Neural progenitor cell (in vitro differentiated cells): ENCODE measurements around the gene MYBPH. TPM values are rescaled to one million over a fixed set of nuclear protein-coding genes. Genes with fewer than 3 reads are reported as not detected.

ENCODE experiments used
- DNase-seq: peaks from one replicate; pipeline ENCODE4 v3.0.0-alpha.2; 2016; ENCODE audit warnings: low spot score
- H2AFZ ChIP-seq: fragments of 200-600 bp; sonication (generic); replicated peaks from 2 replicates; pipeline ENCODE4 v1.6.1; 2016; ENCODE audit warnings: antibody characterized with exemption
- H3F3A ChIP-seq: fragments of 200-600 bp; sonication (generic); 2 replicates; pipeline ENCODE4 v1.6.1; 2016; ENCODE audit warnings: antibody characterized with exemption, low read depth
- H3K27ac ChIP-seq: fragments of 200-600 bp; sonication (generic); 2 replicates; pipeline ENCODE4 v1.5.1; 2016; ENCODE audit warnings: mild to moderate bottlenecking
- H3K27me3 ChIP-seq: fragments of 200-600 bp; sonication (generic); 2 replicates; pipeline ENCODE4 v1.6.1; 2016; ENCODE audit warnings: mild to moderate bottlenecking, moderate library complexity
- H3K36me3 ChIP-seq: fragments of 200-600 bp; sonication (generic); 2 replicates; pipeline ENCODE4 v1.5.1; 2016
- H3K4me1 ChIP-seq: fragments of 200-600 bp; sonication (generic); 2 replicates; pipeline ENCODE4 v1.6.1; 2016; ENCODE audit warnings: mixed run types
- H3K4me2 ChIP-seq: fragments of 200-600 bp; sonication (generic); 2 replicates; pipeline ENCODE4 v1.6.1; 2016
- H3K4me3 ChIP-seq: fragments of 200-600 bp; sonication (generic); 2 replicates; pipeline ENCODE4 v1.5.1; 2016
- H3K79me2 ChIP-seq: fragments of 200-600 bp; sonication (generic); 2 replicates; pipeline ENCODE4 v1.6.1; 2016; ENCODE audit warnings: low read depth
- H3K9ac ChIP-seq: fragments of 200-600 bp; sonication (generic); 2 replicates; pipeline ENCODE4 v1.6.1; 2016
- H3K9me3 ChIP-seq: fragments of 200-600 bp; sonication (generic); 2 replicates; pipeline ENCODE4 v1.5.1; 2016; ENCODE audit warnings: low read depth
- H4K20me1 ChIP-seq: fragments of 200-600 bp; sonication (generic); 2 replicates; pipeline ENCODE4 v1.6.1; 2016; ENCODE audit warnings: low read depth
- H3K27ac Mint-ChIP-seq: 3 replicates; pipeline ENCODE4 v1.8.0; 2021; ENCODE audit warnings: mixed read lengths
- H3K27me3 Mint-ChIP-seq: 2 replicates; pipeline ENCODE4 v1.8.0; 2022; ENCODE audit warnings: low read depth, mild to moderate bottlenecking, inconsistent platforms, moderate library complexity, mixed read lengths; ENCODE audit not compliant: insufficient read depth
- H3K36me3 Mint-ChIP-seq: 3 replicates; pipeline ENCODE4 v1.8.0; 2021; ENCODE audit warnings: mixed read lengths
- H3K4me1 Mint-ChIP-seq: 3 replicates; pipeline ENCODE4 v1.8.0; 2021; ENCODE audit warnings: mixed read lengths
- H3K4me3 Mint-ChIP-seq: 3 replicates; pipeline ENCODE4 v1.8.0; 2021; ENCODE audit warnings: mild to moderate bottlenecking, moderate library complexity, mixed read lengths
- H3K9me3 Mint-ChIP-seq: 3 replicates; pipeline ENCODE4 v1.8.0; 2020; ENCODE audit warnings: mixed read lengths
- EZH2 ChIP-seq: fragments of 200-600 bp; sonication (generic); IDR thresholded peaks from 2 replicates; pipeline ENCODE4 v1.6.1; 2017; ENCODE audit warnings: antibody characterized with exemption, mild to moderate bottlenecking, moderate library complexity
- EZH2phosphoT487 ChIP-seq: fragments of 200-600 bp; sonication (generic); IDR thresholded peaks from 2 replicates; pipeline ENCODE4 v1.6.1; 2017; ENCODE audit warnings: antibody characterized with exemption
- total RNA-seq: library from RNA; depleted of rRNA; stranded (reverse); fragments of >200 nt; gene quantifications from 2 replicates; pipeline ENCODE4 v1.2.3, GENCODE V29; 2015; ENCODE audit warnings: low replicate concordance
- TF ChIP-seq, protein P1 (sequence below): fragments of 200-600 bp; sonication (generic); IDR thresholded peaks from 2 replicates; pipeline ENCODE4 v1.5.1; 2017; ENCODE audit warnings: antibody characterized with exemption, mild to moderate bottlenecking

MYBPH gene
- total RNA-seq, 1 donor from 2014 or later = not detected

DNA sequence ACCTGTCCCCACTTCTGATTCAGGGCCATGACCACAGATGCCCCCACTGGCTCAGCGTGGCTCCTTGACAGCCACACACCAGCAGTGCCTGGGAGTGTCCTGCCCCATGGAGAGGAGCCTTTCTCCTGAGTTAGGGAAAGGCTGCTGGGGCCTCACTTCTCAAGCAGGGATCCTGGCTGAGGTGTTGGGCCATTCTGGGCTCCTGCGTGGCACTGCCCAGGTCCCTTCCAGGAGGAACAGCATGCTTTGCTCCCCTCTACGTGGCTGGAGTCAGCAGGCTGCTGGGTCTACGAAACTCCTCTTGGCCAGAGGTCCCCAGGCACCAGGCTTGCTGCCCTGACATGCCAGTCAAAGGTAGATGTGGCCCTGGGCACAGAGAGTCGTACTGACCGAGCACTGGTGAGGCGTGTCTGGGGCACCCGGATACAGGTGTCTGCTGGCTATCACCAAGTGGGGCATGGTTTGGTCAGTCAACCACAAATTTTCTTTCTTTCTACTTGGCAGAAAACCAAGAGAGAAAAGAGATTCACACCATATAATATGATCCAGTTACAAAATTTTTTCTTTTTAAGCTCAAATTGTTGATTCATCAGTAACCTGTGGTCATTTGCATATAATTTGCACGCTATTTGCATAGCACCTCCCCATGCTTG, 44.0 kb downstream of the MYBPH start:
- Histone ChIP-seq H3K4me2 (no peak overlapping the region), H2AFZ (no peak overlapping the region), H3K4me3 (no peak overlapping the region), H3K9me3 (no peaks in the 10 kb centered on the region), H3K9ac (no peak overlapping the region), H3F3A (peaks cover 14% of the 10 kb centered on the region), H4K20me1 (peaks cover under 1% of the 10 kb centered on the region), H3K79me2 (no peaks in the 10 kb centered on the region), H3K27me3 (peaks cover 33% of the 10 kb centered on the region), H3K4me1 (peaks cover 19% of the 10 kb centered on the region), H3K36me3 (no peaks in the 10 kb centered on the region), H3K27ac (no peak overlapping the region)
- TF ChIP-seq EZH2phosphoT487 (no peak), EZH2 (no peak)
- TF ChIP-seq, protein P1, sequence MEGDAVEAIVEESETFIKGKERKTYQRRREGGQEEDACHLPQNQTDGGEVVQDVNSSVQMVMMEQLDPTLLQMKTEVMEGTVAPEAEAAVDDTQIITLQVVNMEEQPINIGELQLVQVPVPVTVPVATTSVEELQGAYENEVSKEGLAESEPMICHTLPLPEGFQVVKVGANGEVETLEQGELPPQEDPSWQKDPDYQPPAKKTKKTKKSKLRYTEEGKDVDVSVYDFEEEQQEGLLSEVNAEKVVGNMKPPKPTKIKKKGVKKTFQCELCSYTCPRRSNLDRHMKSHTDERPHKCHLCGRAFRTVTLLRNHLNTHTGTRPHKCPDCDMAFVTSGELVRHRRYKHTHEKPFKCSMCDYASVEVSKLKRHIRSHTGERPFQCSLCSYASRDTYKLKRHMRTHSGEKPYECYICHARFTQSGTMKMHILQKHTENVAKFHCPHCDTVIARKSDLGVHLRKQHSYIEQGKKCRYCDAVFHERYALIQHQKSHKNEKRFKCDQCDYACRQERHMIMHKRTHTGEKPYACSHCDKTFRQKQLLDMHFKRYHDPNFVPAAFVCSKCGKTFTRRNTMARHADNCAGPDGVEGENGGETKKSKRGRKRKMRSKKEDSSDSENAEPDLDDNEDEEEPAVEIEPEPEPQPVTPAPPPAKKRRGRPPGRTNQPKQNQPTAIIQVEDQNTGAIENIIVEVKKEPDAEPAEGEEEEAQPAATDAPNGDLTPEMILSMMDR = no peak
- peaks cover 10% of the 10 kb centered on the region for H3K27me3 Mint-ChIP-seq
- no peak for DNase-seq
- H3K4me1 Mint-ChIP-seq = peaks cover 35% of the 10 kb centered on the region
- H3K9me3 Mint-ChIP-seq = no peaks in the 10 kb centered on the region
- H3K4me3 Mint-ChIP-seq = no peak overlapping the region
- H3K27ac Mint-ChIP-seq = peak overlapping the region; percentile 17
- H3K36me3 Mint-ChIP-seq = peaks cover 2% of the 10 kb centered on the region

DNA sequence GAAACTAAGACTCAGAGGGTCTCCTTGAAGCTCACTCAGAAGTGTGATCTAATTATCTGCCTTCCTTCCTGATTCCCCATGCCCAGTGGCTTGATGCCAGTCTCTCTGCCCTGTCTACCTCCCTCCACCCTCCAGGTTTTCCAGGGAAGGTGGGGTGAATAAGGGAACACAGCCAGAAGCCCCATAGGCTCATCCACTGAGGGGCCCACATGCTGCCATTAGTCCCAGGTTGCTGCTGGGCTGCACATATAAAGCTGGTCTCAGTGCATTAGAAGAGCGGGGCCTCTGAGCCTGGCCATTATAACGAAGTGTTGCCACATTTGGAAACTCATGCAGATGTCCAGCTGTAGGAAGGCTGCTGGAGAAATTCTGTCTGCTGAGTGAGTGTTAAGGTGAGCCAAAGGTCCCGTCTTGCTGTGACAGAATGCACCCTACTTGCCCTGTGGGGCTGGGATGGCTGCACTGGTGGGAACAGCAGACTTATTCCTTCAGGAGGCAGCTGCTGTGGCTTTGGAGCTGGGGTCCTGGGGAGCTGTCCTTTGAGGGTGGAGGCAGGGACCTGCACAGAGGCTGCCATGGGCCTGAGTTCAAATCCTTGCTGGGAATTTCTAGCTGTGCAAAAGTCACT, 45.2 kb downstream of the MYBPH start:
- Histone ChIP-seq H2AFZ (no peak overlapping the region), H3K79me2 (no peaks in the 10 kb centered on the region), H3K9me3 (no peaks in the 10 kb centered on the region), H3K27ac (no peak overlapping the region), H3F3A (peaks cover 16% of the 10 kb centered on the region), H3K4me2 (no peak overlapping the region), H3K9ac (no peak overlapping the region), H3K36me3 (no peaks in the 10 kb centered on the region), H3K4me3 (no peak overlapping the region), H3K27me3 (peaks cover 36% of the 10 kb centered on the region), H4K20me1 (peaks cover 3% of the 10 kb centered on the region), H3K4me1 (peaks cover 26% of the 10 kb centered on the region)
- no peaks in the 10 kb centered on the region for H3K9me3 Mint-ChIP-seq
- peaks cover 2% of the 10 kb centered on the region for H3K36me3 Mint-ChIP-seq
- no peak for TF ChIP-seq EZH2
- TF ChIP-seq, protein P1 = no peak
- H3K27ac Mint-ChIP-seq = no peak overlapping the region
- DNase-seq = no peak
- no peak overlapping the region for H3K4me3 Mint-ChIP-seq
- H3K4me1 Mint-ChIP-seq = peaks cover 46% of the 10 kb centered on the region
- H3K27me3 Mint-ChIP-seq = peaks cover 12% of the 10 kb centered on the region

- Histone ChIP-seq H3K9me3 (no peaks in the 10 kb centered on the region), H3K4me1 (peaks cover 27% of the 10 kb centered on the region), H3F3A (peaks cover 16% of the 10 kb centered on the region), H3K79me2 (no peaks in the 10 kb centered on the region), H2AFZ (no peak overlapping the region), H3K4me3 (no peak overlapping the region), H4K20me1 (peaks cover 3% of the 10 kb centered on the region), H3K4me2 (no peak overlapping the region), H3K36me3 (no peaks in the 10 kb centered on the region), H3K9ac (no peak overlapping the region), H3K27ac (no peak overlapping the region), H3K27me3 (peaks cover 36% of the 10 kb centered on the region)
- Mint-ChIP-seq H3K4me3 (no peak overlapping the region), H3K36me3 (peaks cover 2% of the 10 kb centered on the region), H3K4me1 (peaks cover 50% of the 10 kb centered on the region), H3K27me3 (peaks cover 12% of the 10 kb centered on the region), H3K27ac (no peak overlapping the region), H3K9me3 (no peaks in the 10 kb centered on the region)
- no peak for DNase-seq
- TF ChIP-seq, protein P1 = no peak
- TF ChIP-seq EZH2phosphoT487 = no peak
- TF ChIP-seq EZH2 = no peak
These were observed 46.0 kb downstream of the MYBPH start for GRCh38 chr1:203129501-203130231.
